CD4-positive, alpha-beta T cell treated with Interleukin-15 for 1 hour (primary cell): ENCODE measurements around the gene ZNF496.
A peak's percentile ranks its signal among the peaks of the same experiment; 100 is the strongest.
"Not testable (repeated sequence)": the region's sequence is repeated elsewhere in the genome, so short reads cannot be mapped to it uniquely, and the experiment has no call there.

ENCODE experiments used
- DNase-seq: peaks from one replicate; pipeline ENCODE4 v3.0.0-alpha.2; 2020

Gene ZNF496

GRCh38 chr1:247331525-247332214, at the start of gene ZNF496:
ZNF496 (minus strand) TSS chr1:247331867; CDS start chr1:247329578, 2,289 bp downstream.
- DNase-seq = peak; percentile 59

- no peak for DNase-seq
Observed at GRCh38 chr1:247378334-247379073, 46.8 kb upstream of the ZNF496 start.

GRCh38 chr1:247377656-247378055, 46.0 kb upstream of the ZNF496 start:
- DNase-seq = not testable (repeated sequence)

- no peak for DNase-seq
Observed at GRCh38 chr1:247376659-247377058, 45.0 kb upstream of the ZNF496 start.

GRCh38 chr1:247375747-247376146, 44.1 kb upstream of the ZNF496 start:
- no peak for DNase-seq

GRCh38 chr1:247374651-247375334, 43.1 kb upstream of the ZNF496 start:
- not testable (repeated sequence) for DNase-seq

- DNase-seq = peak; percentile 52
Observed at GRCh38 chr1:247373721-247374141, 42.1 kb upstream of the ZNF496 start.

GRCh38 chr1:247371801-247372259, 40.2 kb upstream of the ZNF496 start:
- DNase-seq = no peak

GRCh38 chr1:247370786-247371732, 39.4 kb upstream of the ZNF496 start:
- DNase-seq = no peak

- DNase-seq = no peak
Observed at GRCh38 chr1:247368490-247369145, 37.0 kb upstream of the ZNF496 start.

GRCh38 chr1:247367786-247368422, 36.2 kb upstream of the ZNF496 start:
- DNase-seq = no peak

- no peak for DNase-seq
Observed at GRCh38 chr1:247366926-247367645, 35.4 kb upstream of the ZNF496 start.

GRCh38 chr1:247366345-247366744, 34.7 kb upstream of the ZNF496 start:
- not testable (repeated sequence) for DNase-seq

- no peak for DNase-seq
Observed at GRCh38 chr1:247365023-247365422, 33.4 kb upstream of the ZNF496 start.

GRCh38 chr1:247363000-247363399, 31.3 kb upstream of the ZNF496 start:
- DNase-seq = not testable (repeated sequence)

- DNase-seq = no peak
Observed at GRCh38 chr1:247362153-247362552, 30.5 kb upstream of the ZNF496 start.

GRCh38 chr1:247360991-247361731, 29.5 kb upstream of the ZNF496 start:
- DNase-seq = no peak

GRCh38 chr1:247360116-247360898, 28.6 kb upstream of the ZNF496 start:
- peak; percentile 23 for DNase-seq

GRCh38 chr1:247359559-247359958, 27.9 kb upstream of the ZNF496 start:
- DNase-seq = no peak
